NCI-H2081 (cell line): ENCODE results near the gene ADGRL3.
A peak's percentile ranks its signal among the peaks of the same experiment; 100 is the strongest.
"Not testable (repeated sequence)": the region's sequence is repeated elsewhere in the genome, so short reads cannot be mapped to it uniquely, and the experiment has no call there.

Experiments
- DNase-seq, 2 experiments: peaks; one replicate each; lab custom pipeline; 2025; lab: John Stamatoyannopoulos, UW

ADGRL3 gene

GRCh38 chr4:61753739-61754138, 553.6 kb downstream of the ADGRL3 start:
- DNase-seq, result no peak

- DNase-seq, result not testable (repeated sequence)
These were observed 556.8 kb downstream of the ADGRL3 start for GRCh38 chr4:61756937-61757336.

- DNase-seq, result not testable (repeated sequence)
These were observed 557.9 kb downstream of the ADGRL3 start for GRCh38 chr4:61757983-61758382.

GRCh38 chr4:61758596-61758995, 558.5 kb downstream of the ADGRL3 start:
- DNase-seq, result not testable (repeated sequence)

- DNase-seq, result not testable (repeated sequence)
These were observed 559.1 kb downstream of the ADGRL3 start for GRCh38 chr4:61759245-61759644.

- not testable (repeated sequence) for DNase-seq
These were observed 559.8 kb downstream of the ADGRL3 start for GRCh38 chr4:61759885-61760284.

GRCh38 chr4:61760820-61761219, 560.7 kb downstream of the ADGRL3 start:
- no peak for DNase-seq

GRCh38 chr4:61762722-61763627, 562.8 kb downstream of the ADGRL3 start:
- no peak for DNase-seq

GRCh38 chr4:61763682-61764081, 563.6 kb downstream of the ADGRL3 start:
- no peak for DNase-seq

GRCh38 chr4:61764090-61764489, 564.0 kb downstream of the ADGRL3 start:
- not testable (repeated sequence) for DNase-seq

GRCh38 chr4:61769444-61770167, 569.5 kb downstream of the ADGRL3 start:
- not testable (repeated sequence) for DNase-seq

GRCh38 chr4:61770456-61770855, 570.3 kb downstream of the ADGRL3 start:
- no peak for DNase-seq

GRCh38 chr4:61771056-61771455, 570.9 kb downstream of the ADGRL3 start:
- DNase-seq, result no peak

- DNase-seq, result no peak
These were observed 572.0 kb downstream of the ADGRL3 start for GRCh38 chr4:61772126-61772525.

- DNase-seq, result no peak
These were observed 573.6 kb downstream of the ADGRL3 start for GRCh38 chr4:61773655-61774245.

GRCh38 chr4:61782133-61782532, 582.0 kb downstream of the ADGRL3 start:
- peak in 1 of 2 experiments; percentile 31 for DNase-seq

- DNase-seq, result no peak
These were observed 582.9 kb downstream of the ADGRL3 start for GRCh38 chr4:61783050-61783449.

- no peak for DNase-seq
These were observed 585.6 kb downstream of the ADGRL3 start for GRCh38 chr4:61785761-61786160.

- no peak for DNase-seq
These were observed 586.1 kb downstream of the ADGRL3 start for GRCh38 chr4:61786211-61786610.

GRCh38 chr4:61795998-61796397, 595.9 kb downstream of the ADGRL3 start:
- no peak for DNase-seq

GRCh38 chr4:61799794-61800193, 599.7 kb downstream of the ADGRL3 start:
- DNase-seq, result no peak

- DNase-seq, result no peak
These were observed 605.1 kb downstream of the ADGRL3 start for GRCh38 chr4:61805227-61805626.

GRCh38 chr4:61805979-61806378, 605.9 kb downstream of the ADGRL3 start:
- DNase-seq, result no peak
